GM18858 (cell line): ENCODE results near the gene GPR32.
"Not testable (repeated sequence)": the region's sequence is repeated elsewhere in the genome, so short reads cannot be mapped to it uniquely, and the experiment has no call there.

Source experiments
- ATAC-seq: cut with Tn5 transposase; IDR thresholded peaks from one replicate; pipeline ENCODE4 v1.9.1; 2021; ENCODE audit not compliant: unreplicated experiment

Gene GPR32

DNA sequence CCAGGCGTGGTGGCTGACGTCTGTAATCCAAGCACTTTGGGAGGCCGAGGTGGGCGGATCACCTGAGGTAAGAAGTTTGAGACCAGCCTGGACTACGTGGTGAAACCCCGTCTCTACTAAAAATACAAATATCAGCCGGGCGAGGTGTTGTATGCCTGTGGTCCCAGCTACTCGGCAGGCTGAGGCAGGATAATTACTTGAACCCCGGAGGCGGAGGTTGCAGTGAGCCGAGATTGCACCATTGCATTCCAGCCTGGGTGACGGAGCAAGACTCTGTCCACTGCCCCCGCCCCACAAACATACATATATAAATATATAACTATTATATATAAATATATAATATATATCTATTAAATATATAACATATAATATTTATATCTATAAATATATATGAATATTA is 23.1 kb upstream of the GPR32 start:
- not testable (repeated sequence) for ATAC-seq

DNA sequence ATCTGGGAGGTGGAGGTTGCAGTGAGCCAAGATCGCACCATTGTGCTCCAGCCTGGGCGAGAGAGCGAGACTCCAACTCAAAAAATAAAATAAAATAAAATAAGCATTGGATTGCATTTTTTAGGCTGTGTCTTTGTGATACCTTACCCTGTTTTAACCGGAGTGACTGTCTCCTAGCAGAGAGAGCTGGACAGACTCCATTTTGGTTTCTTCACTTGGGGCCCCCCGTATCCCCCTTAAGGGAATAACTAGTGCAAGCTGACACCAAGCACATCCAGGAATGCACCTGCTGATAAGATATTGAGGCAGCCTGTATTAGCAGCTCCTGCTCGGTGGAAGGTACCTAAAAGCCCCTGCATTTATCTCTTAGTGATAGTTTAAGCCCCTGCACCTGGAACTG is 20.8 kb upstream of the GPR32 start:
- ATAC-seq, result no peak

DNA sequence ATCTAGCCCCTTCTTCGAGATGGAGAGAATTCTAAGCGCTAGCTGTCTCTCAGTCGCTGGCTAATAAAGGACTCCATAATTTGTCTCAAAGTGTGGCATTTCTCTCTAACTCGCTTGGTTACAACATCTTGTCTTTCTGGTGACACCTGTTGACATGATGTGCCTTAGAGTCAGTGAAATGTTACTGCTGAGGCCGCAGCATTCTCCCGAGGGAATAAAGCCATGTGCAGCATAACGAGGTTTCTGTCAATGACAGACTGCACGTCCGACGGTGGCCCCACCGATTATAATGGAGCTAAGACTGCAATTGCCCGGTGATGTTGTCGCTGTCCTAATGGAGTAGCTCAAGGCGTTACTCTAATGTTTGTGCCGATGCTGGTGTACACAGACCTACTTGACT is 20.3 kb upstream of the GPR32 start:
- ATAC-seq, result no peak

DNA sequence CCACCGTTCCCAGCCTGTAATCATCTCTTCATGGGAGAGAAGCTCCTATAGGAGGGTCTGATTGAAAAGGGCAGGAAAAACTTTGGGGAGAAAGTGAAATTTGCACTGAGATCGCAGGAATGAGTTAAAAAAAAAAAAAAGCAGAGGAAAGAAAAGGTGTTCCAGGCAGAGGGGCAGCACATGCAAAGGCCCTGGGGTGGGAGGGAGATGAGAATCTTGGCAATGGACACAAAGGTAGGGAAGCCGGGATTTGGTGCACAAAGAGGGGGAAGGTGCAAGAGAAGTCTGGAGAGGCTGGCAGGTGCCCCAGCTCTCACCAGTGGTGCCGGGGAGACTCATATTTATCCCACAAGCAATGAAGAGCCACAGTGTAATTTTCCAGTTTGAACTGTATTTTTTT is 16.4 kb upstream of the GPR32 start:
- no peak for ATAC-seq

DNA sequence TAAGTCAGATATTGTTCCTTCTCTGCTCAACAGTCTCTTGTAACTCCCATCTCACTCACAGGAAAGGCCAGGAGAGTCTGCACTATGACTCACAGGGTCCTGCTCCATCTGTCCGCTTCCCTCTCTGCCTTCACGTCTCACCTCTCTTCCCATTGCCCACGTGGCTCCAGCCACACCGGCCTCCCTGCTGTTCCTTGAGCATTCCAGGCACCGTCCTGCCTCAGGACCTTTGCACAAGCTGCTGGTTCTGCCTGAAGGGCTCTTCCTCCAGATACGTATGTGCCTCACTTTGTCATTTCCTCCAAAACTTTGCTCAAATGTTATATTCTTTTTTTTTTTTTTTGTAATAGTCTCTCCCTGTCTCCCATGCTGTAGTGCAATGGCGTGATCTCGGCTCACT is 14.0 kb upstream of the GPR32 start:
- ATAC-seq, result not testable (repeated sequence)

DNA sequence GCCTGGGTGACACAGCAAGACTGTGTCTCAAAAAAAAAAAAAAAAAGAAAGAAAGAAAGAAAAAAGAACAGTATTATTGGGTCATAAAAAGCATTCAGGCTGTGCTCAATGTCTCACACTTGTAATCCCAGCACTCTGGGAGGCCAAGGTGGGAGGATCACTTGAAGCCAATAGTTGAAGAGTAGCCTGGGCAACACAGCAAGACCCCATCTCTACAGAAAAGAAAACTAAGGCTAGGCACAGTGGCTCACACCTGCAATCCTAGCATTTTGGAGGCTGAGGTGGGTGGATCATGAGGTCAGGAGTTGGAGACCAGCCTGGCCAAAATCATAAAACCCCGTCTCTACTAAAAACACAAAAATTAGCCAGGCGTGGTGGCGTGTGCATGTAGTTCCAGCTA is 12.6 kb upstream of the GPR32 start:
- ATAC-seq, result not testable (repeated sequence)

DNA sequence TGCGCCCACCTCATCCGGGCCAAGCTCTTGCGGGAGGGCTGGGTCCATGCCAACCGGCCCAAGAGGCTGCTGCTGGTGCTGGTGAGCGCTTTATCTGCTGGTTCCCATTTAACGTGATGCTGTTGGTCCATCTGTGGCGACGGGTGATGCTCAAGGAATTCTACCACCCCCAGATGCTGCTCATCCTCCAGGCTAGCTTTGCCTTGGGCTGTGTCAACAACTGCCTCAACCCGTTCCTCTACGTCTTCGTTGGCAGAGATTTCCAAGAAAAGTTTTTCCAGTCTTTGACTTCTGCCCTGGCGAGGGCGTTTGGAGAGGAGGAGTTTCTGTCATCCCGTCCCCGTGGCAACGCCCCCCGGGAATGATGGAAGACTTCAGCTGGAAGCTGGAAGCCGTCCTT is 11.2 kb upstream of the GPR32 start:
- ATAC-seq, result not testable (repeated sequence)

DNA sequence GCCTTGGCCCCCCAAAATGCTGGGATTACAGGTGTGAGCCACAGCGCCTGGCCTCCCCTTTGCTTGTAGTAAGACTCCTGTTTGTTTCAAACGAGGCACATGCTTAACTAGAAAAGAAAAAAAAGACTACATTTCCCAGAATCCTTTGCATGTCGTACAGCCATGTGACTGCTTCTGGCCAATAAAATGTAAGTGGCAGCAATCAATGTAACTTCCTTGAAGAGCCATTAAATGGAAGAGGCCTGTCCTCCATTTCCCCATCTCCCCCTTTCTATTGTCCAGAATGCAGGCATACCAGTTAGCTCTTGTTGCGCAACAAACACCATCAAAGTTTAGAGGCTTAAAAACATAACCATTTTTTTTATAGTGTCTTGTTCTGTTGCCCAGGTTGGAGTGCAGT is 10.4 kb upstream of the GPR32 start:
- no peak for ATAC-seq

DNA sequence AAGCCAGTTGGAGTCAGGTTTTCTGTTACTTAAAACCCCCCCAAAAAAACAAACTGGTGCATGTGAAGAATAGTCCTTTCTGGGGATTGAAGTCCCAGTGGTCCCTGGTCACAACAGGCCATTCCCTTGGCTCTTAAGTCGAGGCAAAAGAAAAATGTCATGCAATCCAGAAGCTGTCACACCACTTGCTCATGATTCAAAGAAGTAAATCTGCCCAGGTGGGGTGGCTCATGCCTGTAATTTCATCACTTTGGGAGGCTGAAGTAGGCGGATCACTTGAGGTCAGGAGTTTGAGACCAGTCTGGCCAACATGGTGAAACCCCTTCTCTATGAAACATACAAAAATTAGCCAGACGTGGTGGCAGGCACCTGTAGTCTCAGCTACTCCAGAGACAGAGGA is 8.8 kb upstream of the GPR32 start:
- not testable (repeated sequence) for ATAC-seq

DNA sequence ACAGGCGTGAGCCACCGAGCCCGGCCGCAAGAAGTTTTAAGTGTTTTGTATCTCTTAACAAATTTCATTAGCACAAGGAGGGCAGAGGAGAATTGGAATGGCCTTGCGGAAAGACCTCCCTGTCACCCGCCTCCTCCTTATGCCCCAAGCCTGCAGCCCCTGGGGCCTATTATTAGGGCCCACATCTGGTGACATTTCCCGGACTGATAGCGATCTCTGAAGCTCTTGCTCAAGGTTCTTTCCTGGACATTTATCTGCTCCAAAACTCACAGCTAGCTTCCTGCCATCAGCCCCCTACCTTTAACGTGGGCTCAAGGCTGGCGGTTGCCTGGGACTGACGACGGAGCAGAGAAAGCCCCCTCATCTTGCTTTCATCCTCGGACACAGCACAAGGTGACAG is 6.7 kb upstream of the GPR32 start:
- not testable (repeated sequence) for ATAC-seq

DNA sequence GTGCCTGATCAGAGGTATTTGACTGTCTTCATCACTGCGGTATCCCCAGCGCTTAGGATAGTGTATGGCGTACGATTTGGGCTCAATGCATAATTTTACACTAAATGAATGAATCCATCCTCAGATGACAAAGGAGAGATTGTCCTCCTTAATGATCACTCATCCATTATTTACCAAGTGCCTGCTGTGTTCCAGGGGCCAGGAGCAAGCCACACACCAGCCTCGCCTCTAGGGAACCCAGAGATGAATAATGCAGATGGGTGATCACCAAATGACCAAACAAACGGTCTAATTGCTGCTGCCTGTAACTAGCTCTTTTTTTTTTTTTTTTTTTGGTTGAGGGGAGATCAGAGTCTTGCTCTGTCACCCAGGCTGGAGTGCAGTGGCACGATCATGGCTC is 5.9 kb upstream of the GPR32 start:
- no peak for ATAC-seq

DNA sequence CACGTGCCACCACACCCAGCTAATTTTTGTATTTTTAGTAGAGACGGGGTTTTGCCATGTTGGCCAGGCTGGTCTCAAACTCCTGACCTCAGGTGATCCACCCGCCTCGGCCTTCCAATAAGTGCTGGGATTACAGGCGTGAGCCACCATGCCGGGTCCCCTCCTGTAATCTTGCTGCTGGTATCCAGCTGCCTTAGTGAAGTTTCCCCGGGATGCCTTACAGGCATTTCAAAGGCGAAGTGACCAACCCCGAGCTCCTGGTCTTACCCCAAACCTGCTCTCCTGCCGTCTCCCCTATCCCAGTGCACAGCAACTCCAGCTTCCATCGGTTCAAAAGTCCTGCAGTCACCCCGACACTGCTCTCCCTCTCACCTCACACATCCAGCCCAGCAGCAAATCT is 3.5 kb upstream of the GPR32 start:
- not testable (repeated sequence) for ATAC-seq

DNA sequence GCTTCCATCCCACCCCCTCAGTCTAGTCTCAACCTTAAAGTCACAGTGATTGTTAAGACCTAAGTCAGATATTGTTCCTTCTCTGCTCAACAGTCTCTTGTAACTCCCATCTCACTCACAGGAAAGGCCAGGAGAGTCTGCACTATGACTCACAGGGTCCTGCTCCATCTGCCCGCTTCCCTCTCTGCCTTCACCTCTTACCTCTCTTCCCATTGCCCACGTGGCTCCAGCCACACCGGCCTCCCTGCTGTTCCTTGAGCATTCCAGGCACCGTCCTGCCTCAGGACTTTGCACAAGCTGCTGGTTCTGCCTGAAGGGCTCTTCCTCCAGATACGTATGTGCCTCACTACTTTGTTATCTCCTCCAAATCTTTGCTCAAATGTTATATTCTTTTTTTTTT is 3.0 kb upstream of the GPR32 start:
- not testable (repeated sequence) for ATAC-seq

DNA sequence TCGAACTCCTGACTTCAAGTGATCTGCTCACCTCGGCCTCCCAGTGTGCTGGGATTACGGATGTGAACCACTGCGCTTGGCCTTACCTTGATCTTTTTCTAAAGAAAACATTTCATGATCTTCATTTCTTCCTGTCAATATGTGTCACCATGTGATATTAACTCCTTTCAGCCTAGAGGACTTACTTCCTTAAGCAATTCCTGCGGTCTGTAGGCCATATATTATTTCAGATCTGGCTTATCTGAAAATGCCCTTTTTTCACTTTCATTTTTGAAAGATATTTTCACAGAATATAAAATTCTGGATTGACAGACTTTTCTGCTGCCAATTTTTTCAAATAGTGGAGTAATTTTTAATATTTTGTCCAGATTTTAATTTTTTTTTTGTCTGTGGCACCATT is 2.0 kb upstream of the GPR32 start:
- ATAC-seq, result no peak

DNA sequence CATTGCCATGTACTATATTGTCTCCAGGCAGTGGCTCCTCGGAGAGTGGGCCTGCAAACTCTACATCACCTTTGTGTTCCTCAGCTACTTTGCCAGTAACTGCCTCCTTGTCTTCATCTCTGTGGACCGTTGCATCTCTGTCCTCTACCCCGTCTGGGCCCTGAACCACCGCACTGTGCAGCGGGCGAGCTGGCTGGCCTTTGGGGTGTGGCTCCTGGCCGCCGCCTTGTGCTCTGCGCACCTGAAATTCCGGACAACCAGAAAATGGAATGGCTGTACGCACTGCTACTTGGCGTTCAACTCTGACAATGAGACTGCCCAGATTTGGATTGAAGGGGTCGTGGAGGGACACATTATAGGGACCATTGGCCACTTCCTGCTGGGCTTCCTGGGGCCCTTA is 624 bp downstream of the GPR32 start:
- ATAC-seq, result no peak

DNA sequence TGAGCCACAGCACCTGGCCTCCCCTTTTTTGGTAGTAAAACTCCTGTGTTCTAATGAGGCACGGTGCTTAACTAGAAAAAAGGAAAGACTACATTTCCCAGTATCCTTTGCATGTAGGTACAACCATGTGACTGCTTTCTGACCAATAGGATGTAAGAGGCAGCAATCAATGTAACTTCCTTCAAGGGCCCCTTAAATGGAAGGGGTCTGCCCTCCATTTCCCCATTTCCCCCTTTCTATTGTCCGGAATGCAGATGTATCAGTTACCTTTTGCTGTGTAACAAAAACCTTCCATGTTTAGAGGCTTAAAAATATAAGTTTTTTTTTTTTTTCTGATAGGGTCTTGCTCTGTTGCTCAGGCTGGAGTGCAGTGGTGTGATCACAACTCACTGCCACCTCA is 2.2 kb downstream of the GPR32 start:
- ATAC-seq, result no peak

DNA sequence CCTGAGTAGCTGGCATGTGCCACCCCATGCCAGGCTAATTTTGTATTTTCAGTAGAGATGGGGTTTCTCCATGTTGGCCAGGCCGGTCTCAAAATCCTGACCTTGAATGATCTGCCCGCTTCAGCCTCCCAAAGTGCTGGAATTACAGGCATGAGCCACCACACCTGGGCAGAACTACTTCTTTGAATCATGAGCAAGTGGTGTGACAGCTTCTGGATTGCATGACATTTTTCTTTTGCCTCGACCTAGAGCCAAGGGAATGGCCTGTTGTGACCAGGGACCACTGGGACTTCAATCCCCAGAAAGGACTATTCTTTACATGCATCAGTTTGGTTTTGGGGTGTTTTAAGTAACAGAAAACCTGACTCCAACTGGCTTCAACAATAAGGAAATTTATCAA is 2.6 kb downstream of the GPR32 start:
- not testable (repeated sequence) for ATAC-seq

DNA sequence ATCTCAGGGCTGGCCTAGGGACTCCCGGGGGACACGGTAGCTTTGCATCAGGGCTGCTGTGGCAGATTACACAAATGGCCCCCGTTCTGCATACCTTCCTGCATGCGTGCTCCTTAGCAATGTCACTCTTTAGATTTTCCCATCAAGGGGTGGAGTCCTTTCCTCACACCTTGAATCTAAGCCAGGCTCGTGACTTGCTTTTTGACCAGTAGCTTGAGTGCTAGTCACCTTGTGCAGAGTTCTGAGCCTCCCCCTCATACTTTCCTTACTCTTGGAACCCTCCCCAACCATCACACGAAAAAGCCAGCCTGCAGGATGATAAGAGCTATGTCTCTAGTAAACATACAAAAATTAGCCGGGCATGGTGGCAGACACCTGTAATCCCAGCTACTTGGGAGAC is 3.2 kb downstream of the GPR32 start:
- not testable (repeated sequence) for ATAC-seq

DNA sequence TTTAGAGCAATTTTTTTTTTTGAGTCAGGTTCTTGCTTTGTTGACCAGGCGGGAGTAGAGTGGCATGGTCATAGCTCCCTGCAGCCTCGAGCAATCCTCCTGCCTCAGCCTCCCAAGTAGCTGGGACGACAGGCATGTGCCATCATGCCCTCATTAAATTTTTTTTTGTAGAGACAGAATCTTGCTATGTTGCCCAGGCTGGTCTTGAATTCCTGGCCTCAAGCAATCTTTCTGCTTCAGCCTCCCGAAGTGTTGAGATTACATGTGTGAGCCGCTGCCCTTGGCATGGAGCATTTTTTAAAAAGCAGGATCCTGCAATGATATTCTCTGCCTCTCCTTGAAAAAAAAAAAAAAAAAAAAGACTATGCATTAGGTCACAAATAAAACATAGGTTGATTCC is 5.9 kb downstream of the GPR32 start:
- no peak for ATAC-seq

DNA sequence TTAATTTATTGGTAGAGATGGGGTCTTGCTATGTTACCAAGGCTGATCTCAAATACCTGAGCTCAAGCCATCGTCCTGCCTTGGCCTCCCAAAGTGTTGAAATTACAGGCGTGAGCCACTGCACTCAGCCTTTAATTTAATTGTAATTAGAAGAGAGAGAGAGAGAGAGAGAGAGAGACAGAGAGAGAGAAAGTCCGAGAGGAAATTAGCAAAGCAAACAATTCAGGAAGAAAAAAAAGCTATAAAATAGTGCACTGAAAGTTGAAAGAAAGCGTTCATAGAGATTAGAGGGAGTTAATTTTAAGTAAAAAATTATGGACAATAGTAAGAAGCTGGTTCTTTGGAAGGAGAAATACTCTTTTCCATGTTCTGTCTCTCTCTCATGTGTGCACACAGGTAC is 7.0 kb downstream of the GPR32 start:
- no peak for ATAC-seq

DNA sequence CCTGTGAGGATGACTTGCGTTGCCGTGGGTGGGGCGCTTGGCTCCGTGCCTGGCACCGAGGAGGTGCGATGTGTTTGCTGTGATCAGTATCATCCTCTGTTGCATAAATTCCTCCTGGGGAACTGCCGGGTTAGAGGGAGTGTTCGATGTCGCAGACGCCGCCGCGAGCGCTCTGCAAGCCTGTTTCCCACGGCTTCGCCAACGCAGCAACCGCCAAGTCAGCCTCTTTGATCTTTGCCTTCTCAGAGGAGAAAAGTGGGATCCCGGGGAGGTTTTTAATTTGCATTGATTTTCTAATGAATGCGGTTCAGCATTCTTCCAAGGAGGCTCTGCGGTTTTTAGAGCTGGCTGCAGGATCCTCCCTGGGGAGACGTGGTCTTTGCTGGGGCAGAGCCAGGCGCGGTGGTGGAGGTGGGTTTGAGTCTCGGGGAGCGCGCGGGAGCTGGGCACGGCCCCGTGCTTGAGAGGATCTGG is 7.6 kb downstream of the GPR32 start:
- ATAC-seq, result no peak

DNA sequence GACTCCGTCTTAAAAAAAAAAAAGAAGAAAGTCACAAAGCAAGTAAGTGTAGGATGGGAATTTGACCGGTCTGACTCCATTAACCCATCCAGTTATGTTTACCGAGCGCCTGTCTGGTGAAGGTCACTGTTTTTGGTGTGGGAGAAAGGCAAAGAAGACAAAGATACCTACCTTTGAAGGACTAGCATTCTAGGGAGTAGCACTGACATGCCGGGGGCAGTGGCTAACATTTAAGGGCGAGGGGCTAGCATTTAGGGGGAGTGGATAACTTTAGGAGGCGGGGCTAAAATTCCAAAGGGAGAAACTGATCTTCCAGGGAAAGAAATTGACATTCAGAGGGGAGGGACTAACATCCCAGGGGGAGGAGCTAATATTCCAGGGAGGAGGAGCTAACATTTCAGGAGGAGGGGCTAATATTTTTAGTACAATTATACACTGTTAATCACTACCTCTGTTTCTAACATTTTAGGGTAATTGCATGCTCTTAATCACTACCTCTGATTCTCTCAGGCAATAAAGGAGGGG is 8.7 kb downstream of the GPR32 start:
- no peak for ATAC-seq
